Vagina (tissue), 2 donors: ENCODE data around the gene CACNA2D4.

Experiments used
- POLR2A ChIP-seq, 2 donors: fragments of 450-650 bp; IDR thresholded peaks; one replicate each; pipeline ENCODE4 v1.6.1; 2017; ENCODE audit warnings: antibody characterized with exemption in 2 of 2, mild to moderate bottlenecking in 2 of 2, moderate library complexity in 2 of 2
- TF ChIP-seq, protein P1 (sequence below), 3 experiments: fragments of 450-650 bp in 2 of 3; fragments of 200-600 bp in 1 of 3; sonication (generic) in 1 of 3; IDR thresholded peaks; one replicate each; pipeline ENCODE4 v1.5.1; 2017 to 2019; ENCODE audit warnings: antibody characterized with exemption in 3 of 3, mild to moderate bottlenecking in 2 of 3, moderate library complexity in 2 of 3

DNA sequence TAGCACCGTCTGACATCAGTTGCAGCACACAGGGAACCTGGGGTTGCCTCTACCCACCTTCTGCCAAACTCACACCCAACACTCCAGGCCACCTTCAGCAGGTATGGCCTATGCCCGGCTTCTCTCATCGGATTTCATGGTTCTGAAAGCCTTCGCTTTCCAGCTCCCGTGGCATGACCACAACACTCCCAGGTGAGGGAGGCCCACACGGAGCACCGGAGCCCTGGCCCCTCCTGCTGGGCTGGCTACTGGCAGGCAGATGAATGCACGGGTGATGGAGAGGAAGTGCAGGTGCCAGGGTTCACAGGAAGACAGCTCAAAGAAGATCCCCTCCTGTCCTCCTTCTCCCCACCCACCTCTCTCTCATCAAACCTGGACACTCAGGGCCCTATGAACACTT, 37.2 kb downstream of the CACNA2D4 start:
- TF ChIP-seq, protein P1, sequence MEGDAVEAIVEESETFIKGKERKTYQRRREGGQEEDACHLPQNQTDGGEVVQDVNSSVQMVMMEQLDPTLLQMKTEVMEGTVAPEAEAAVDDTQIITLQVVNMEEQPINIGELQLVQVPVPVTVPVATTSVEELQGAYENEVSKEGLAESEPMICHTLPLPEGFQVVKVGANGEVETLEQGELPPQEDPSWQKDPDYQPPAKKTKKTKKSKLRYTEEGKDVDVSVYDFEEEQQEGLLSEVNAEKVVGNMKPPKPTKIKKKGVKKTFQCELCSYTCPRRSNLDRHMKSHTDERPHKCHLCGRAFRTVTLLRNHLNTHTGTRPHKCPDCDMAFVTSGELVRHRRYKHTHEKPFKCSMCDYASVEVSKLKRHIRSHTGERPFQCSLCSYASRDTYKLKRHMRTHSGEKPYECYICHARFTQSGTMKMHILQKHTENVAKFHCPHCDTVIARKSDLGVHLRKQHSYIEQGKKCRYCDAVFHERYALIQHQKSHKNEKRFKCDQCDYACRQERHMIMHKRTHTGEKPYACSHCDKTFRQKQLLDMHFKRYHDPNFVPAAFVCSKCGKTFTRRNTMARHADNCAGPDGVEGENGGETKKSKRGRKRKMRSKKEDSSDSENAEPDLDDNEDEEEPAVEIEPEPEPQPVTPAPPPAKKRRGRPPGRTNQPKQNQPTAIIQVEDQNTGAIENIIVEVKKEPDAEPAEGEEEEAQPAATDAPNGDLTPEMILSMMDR (IDR thresholded peaks at IDR 0.05), result no peak
- no peak for TF ChIP-seq POLR2A (IDR thresholded peaks at IDR 0.05)
